B cell (primary cell): ENCODE measurements around the gene PPEF2. TPM values are rescaled to one million over a fixed set of nuclear protein-coding genes. Genes with fewer than 3 reads are reported as not detected.

Source experiments
- ATAC-seq: fragments of 200-7000 bp; cut with Tn5 transposase; one replicate; pipeline ENCODE4 v1.10.0; 2021; ENCODE audit warnings: low read depth, mild to moderate bottlenecking, moderate number of reproducible peaks, moderate library complexity
- CTCF ChIA-PET: fragments of 350-600 bp; sonication (Branson Sonifier 250); formaldehyde crosslinking; loops from one replicate; lab custom pipeline; 2021; ENCODE audit warnings: antibody characterized with exemption, inconsistent platforms; lab: Charles Lee
- POLR2A ChIA-PET: fragments of 350-600 bp; sonication (Branson Sonifier 250); formaldehyde crosslinking; loops from one replicate; lab custom pipeline; 2021; ENCODE audit warnings: antibody characterized with exemption; lab: Charles Lee
- DNase-seq: peaks from one replicate; pipeline ENCODE4 v3.0.0; 2013
- H2AFZ ChIP-seq: 2 replicates; pipeline ENCODE4 v1.6.1; 2012; ENCODE audit warnings: mild to moderate bottlenecking, low read depth, low read length; ENCODE audit not compliant: insufficient read depth, poor library complexity, severe bottlenecking
- H3K27ac ChIP-seq, 2 donors: 1 replicate in 1 of 2; 2 replicates in 1 of 2; pipeline ENCODE4 v1.5.1; 2012 to 2013; ENCODE audit warnings: low read length in 2 of 2, mild to moderate bottlenecking in 2 of 2, moderate library complexity in 1 of 2
- H3K27me3 ChIP-seq, 4 experiments: fragments of 200-600 bp in 1 of 4; sonication (generic) in 1 of 4; replicated peaks in 1 of 4; 1 replicate in 2 of 4; 2 replicates in 2 of 4; pipeline versions ENCODE4 v1.6.1 to v1.7.0; 2013 to 2016; ENCODE audit warnings: low read length in 3 of 4, mild to moderate bottlenecking in 2 of 4, mixed read lengths in 1 of 4, moderate library complexity in 1 of 4; ENCODE audit not compliant: insufficient read depth in 4 of 4, control insufficient read depth in 3 of 4; ENCODE audit errors: control extremely low read depth in 1 of 4
- H3K36me3 ChIP-seq, 2 experiments: replicated peaks in 1 of 2; 1 replicate in 1 of 2; 2 replicates in 1 of 2; pipeline versions ENCODE4 v1.6.1 to v1.7.1; 2013; ENCODE audit warnings: low read length in 1 of 2; ENCODE audit not compliant: insufficient read depth in 2 of 2, control insufficient read depth in 1 of 2; ENCODE audit errors: control extremely low read depth in 1 of 2, extremely low read depth in 1 of 2
- H3K4me1 ChIP-seq, 2 donors: fragments of 200-600 bp in 1 of 2; sonication (generic) in 1 of 2; 1 replicate in 1 of 2; 2 replicates in 1 of 2; pipeline versions ENCODE4 v1.5.1 to v1.6.1; 2013 to 2017; ENCODE audit warnings: low read length in 2 of 2; ENCODE audit not compliant: control insufficient read depth in 2 of 2, insufficient read depth in 2 of 2
- H3K4me2 ChIP-seq: replicated peaks from 2 replicates; pipeline ENCODE3; 2012; ENCODE audit warnings: mild to moderate bottlenecking, low read depth, low read length; ENCODE audit not compliant: poor library complexity, severe bottlenecking
- H3K4me3 ChIP-seq, 5 experiments: fragments of 200-600 bp in 1 of 5; sonication (generic) in 1 of 5; 1 replicate in 3 of 5; 2 replicates in 2 of 5; pipeline versions ENCODE4 v1.5.1 to v1.7.0; 2011 to 2016; ENCODE audit warnings: low read length in 4 of 5, mild to moderate bottlenecking in 4 of 5, low read depth in 2 of 5, control low read depth in 1 of 5, moderate library complexity in 1 of 5; ENCODE audit not compliant: insufficient read depth in 1 of 5; ENCODE audit errors: control extremely low read depth in 1 of 5, extremely low read depth in 1 of 5
- H3K79me2 ChIP-seq: fragments of 200-600 bp; sonication (generic); one replicate; pipeline ENCODE4 v1.6.0; 2016; ENCODE audit warnings: low read length; ENCODE audit not compliant: control insufficient read depth, insufficient read depth
- H3K9ac ChIP-seq: fragments of 200-600 bp; sonication (generic); 2 replicates; pipeline ENCODE4 v1.6.1; 2017; ENCODE audit warnings: mild to moderate bottlenecking, low read length, moderate library complexity
- H3K9me3 ChIP-seq, 3 donors: one replicate each; pipeline versions ENCODE4 v1.6.1 to v1.7.1; 2013; ENCODE audit warnings: low read length in 2 of 3; ENCODE audit not compliant: control insufficient read depth in 2 of 3, insufficient read depth in 1 of 3; ENCODE audit errors: control extremely low read depth in 1 of 3
- H4K20me1 ChIP-seq: 2 replicates; pipeline ENCODE4 v1.6.0; 2012; ENCODE audit warnings: mild to moderate bottlenecking, low read length; ENCODE audit not compliant: insufficient read depth, control insufficient read depth, poor library complexity, severe bottlenecking
- H3K27ac Mint-ChIP-seq: one replicate; pipeline ENCODE4 v1.8.0; 2021; ENCODE audit warnings: mixed read lengths
- H3K27me3 Mint-ChIP-seq: one replicate; pipeline ENCODE4 v1.8.0; 2021; ENCODE audit warnings: mixed read lengths
- H3K4me1 Mint-ChIP-seq: one replicate; pipeline ENCODE4 v1.8.0; 2021; ENCODE audit warnings: mixed read lengths
- H3K4me3 Mint-ChIP-seq: one replicate; pipeline ENCODE4 v1.8.0; 2021; ENCODE audit warnings: mixed read lengths
- H3K9me3 Mint-ChIP-seq: one replicate; pipeline ENCODE4 v1.8.0; 2022; ENCODE audit warnings: mixed read lengths; ENCODE audit not compliant: insufficient read depth
- EZH2 ChIP-seq: IDR thresholded peaks from 2 replicates; pipeline ENCODE4 v1.6.1; 2012; ENCODE audit warnings: borderline replicate concordance, low read depth, mild to moderate bottlenecking, moderate library complexity, low read length; ENCODE audit not compliant: insufficient read depth, poor library complexity, severe bottlenecking
- WGBS: methylation state at CpG from one replicate; pipeline ENCODE4 v1.1.5; 2013; ENCODE audit warnings: missing lambda C conversion rate; ENCODE audit not compliant: insufficient coverage; 5-methylcytosine and 5-hydroxymethylcytosine counted together
- intact Hi-C: fragments of 100-400 bp; cut with micrococcal nuclease; formaldehyde crosslinking; loops from one replicate; pipeline ENCODE4 v1.10.0; 2022
- polyA plus RNA-seq: library from polyadenylated mRNA; depleted of rRNA; stranded (reverse); fragments of >200 nt; gene quantifications from 2 replicates; pipeline ENCODE4 v1.2.3, GENCODE V29; 2012
- total RNA-seq, 2 donors: library from RNA; stranded (reverse); fragments of 120-200 nt in 1 of 2; gene quantifications; 1 replicate in 1 of 2; 2 replicates in 1 of 2; pipeline versions ENCODE4 v1.2.3 to v1.2.4, GENCODE V29; 2013 to 2022
- TF ChIP-seq, protein P1 (sequence below): fragments of 200-600 bp; IDR thresholded peaks from one replicate; pipeline ENCODE4 v1.8.0; 2022; ENCODE audit warnings: antibody characterized with exemption, mild to moderate bottlenecking

The PPEF2 gene
- total and polyA plus RNA-seq, 2 donors (not counting 1 experiment from before 2014, with no cell fraction given): 0.07 to 0.10 TPM

DNA sequence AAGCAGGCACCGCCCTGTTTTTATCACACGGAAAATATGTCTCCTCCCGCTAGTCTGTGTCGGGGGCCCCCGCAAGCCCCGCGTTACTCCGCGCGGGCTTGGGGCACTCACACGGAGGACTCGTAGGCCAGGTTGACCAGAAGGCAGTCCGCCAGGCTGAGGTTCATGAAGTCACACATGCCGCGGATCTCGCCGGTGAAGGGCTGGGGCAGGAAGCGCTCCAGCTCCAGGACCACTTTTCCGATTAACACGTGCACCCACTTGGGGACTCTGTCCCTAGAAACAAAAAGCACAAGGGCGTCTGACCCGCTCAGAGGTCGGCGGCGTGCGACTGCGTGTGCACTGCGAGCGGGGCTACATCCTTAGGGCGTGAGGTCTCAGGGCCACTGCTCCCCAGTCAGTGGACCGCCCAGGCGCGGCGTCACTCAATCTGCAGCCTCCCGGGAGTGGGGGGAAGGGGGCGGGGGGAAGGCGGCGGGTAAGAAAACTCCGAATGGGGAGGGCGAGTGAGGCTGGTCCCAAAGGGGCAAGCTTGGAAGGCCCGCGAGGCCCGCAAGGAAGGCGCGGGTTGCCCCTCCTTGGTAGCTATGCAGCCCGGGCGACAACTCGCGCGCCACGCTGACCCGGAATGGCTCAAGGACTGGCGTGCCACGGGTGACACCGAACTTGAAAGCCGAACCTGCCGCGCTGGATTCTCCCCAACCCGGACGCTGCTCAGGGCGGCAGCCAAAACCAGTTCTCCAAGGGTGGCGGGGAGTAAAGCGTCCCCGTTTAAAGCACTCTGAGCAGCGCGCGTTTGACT, 37.8 kb upstream of the PPEF2 start:
- peaks cover 0 to 22% of the 10 kb centered on the region in 2 experiments for H3K36me3 ChIP-seq
- no peaks in the 10 kb centered on the region for H3K9me3 ChIP-seq
- H2AFZ ChIP-seq: peak overlapping the region; percentile 95
- CTCF ChIA-PET: interaction anchor here (1.1 to 3.8 kb wide), 5 partner anchors 24 to 216 kb away, joined by 3 to 17 read pairs (median 5); partner anchors contain the start of gene USO1
- POLR2A ChIA-PET: interaction anchor here (0.7 to 1.6 kb wide), 6 partner anchors 11 to 427 kb away, joined by 3 to 15 read pairs (median 4); no protein-coding TSS in a partner anchor
- peak overlapping the region; percentile 99 for H3K4me3 Mint-ChIP-seq
- H3K27ac ChIP-seq: peak overlapping the region; percentile 78 to 79
- TF ChIP-seq EZH2: no peak
- TF ChIP-seq, protein P1, sequence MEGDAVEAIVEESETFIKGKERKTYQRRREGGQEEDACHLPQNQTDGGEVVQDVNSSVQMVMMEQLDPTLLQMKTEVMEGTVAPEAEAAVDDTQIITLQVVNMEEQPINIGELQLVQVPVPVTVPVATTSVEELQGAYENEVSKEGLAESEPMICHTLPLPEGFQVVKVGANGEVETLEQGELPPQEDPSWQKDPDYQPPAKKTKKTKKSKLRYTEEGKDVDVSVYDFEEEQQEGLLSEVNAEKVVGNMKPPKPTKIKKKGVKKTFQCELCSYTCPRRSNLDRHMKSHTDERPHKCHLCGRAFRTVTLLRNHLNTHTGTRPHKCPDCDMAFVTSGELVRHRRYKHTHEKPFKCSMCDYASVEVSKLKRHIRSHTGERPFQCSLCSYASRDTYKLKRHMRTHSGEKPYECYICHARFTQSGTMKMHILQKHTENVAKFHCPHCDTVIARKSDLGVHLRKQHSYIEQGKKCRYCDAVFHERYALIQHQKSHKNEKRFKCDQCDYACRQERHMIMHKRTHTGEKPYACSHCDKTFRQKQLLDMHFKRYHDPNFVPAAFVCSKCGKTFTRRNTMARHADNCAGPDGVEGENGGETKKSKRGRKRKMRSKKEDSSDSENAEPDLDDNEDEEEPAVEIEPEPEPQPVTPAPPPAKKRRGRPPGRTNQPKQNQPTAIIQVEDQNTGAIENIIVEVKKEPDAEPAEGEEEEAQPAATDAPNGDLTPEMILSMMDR: no peak
- H3K9me3 Mint-ChIP-seq: no peaks in the 10 kb centered on the region
- WGBS: under 1% methylated on average over 66 of the region's 67 CpGs
- DNase-seq (peak; percentile 80), ATAC-seq (peak; percentile 68)
- H3K27me3 ChIP-seq: no peaks in the 10 kb centered on the region
- H3K4me1 Mint-ChIP-seq: peaks cover 14% of the 10 kb centered on the region
- intact Hi-C loops: loop anchor here (1.0 to 10.0 kb wide), 6 partner anchors 39 to 426 kb away; partner anchors contain the start of genes CDKL2, NUP54, RCHY1 and SCARB2
- peak overlapping the region; percentile 82 for H3K9ac ChIP-seq
- H4K20me1 ChIP-seq: no peaks in the 10 kb centered on the region
- peaks cover 15% of the 10 kb centered on the region for H3K79me2 ChIP-seq
- peak overlapping the region; percentile 80 to 98 (median 97) for H3K4me3 ChIP-seq
- H3K27ac Mint-ChIP-seq: peak overlapping the region; percentile 98
- no peaks in the 10 kb centered on the region for H3K27me3 Mint-ChIP-seq
- peak overlapping the region; percentile 83 for H3K4me2 ChIP-seq
- H3K4me1 ChIP-seq: peaks cover 5 to 14% of the 10 kb centered on the region in 2 donors

DNA sequence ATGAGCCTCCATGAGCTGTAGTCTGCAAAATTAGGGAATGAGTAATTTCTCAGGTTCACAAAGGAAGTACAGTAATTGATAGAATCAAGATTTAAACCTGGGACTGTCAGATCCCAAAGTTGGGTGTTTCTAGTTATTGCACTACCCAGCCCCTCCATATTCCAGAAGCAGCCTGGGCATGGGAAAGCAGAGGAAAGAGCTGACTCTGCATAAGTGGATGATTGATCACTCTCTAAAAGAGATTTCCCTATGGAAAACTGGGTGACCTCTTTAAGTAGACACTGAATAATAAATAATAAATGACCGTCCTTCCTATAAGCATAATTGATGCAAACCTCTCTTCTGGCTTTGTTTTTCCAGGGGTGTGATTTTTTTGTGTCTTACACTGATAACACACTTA, 33.4 kb upstream of the PPEF2 start:
- ATAC-seq: no peak
- no peak overlapping the region for H3K4me2 ChIP-seq
- Mint-ChIP-seq H3K27ac (no peak overlapping the region), H3K4me1 (peaks cover 14% of the 10 kb centered on the region), H3K9me3 (no peaks in the 10 kb centered on the region), H3K4me3 (no peak overlapping the region), H3K27me3 (no peaks in the 10 kb centered on the region)
- TF ChIP-seq, protein P1: no peak
- TF ChIP-seq EZH2: no peak
- H3K9ac ChIP-seq: no peak overlapping the region
- no peaks in the 10 kb centered on the region for H4K20me1 ChIP-seq
- H2AFZ ChIP-seq: no peak overlapping the region
- H3K27ac ChIP-seq: no peak overlapping the region
- no peak overlapping the region for H3K4me3 ChIP-seq
- DNase-seq: no peak
- ChIA-PET POLR2A (no interaction called here), CTCF (interaction anchor here (1.1 kb wide), 1 partner anchor 21 kb away, joined by 3 read pairs; no protein-coding TSS in a partner anchor)
- peaks cover 15% of the 10 kb centered on the region for H3K79me2 ChIP-seq
- H3K27me3 ChIP-seq: no peaks in the 10 kb centered on the region
- no CpG with 5 or more reads among the region's 1 CpG for WGBS
- intact Hi-C loops: no loop called here
- H3K36me3 ChIP-seq: peaks cover 0 to 40% of the 10 kb centered on the region in 2 experiments
- H3K4me1 ChIP-seq: peaks cover 5 to 9% of the 10 kb centered on the region in 2 donors
- H3K9me3 ChIP-seq: no peaks in the 10 kb centered on the region
